ENCODE data around the gene PTPRE.

Gene PTPRE

DNA sequence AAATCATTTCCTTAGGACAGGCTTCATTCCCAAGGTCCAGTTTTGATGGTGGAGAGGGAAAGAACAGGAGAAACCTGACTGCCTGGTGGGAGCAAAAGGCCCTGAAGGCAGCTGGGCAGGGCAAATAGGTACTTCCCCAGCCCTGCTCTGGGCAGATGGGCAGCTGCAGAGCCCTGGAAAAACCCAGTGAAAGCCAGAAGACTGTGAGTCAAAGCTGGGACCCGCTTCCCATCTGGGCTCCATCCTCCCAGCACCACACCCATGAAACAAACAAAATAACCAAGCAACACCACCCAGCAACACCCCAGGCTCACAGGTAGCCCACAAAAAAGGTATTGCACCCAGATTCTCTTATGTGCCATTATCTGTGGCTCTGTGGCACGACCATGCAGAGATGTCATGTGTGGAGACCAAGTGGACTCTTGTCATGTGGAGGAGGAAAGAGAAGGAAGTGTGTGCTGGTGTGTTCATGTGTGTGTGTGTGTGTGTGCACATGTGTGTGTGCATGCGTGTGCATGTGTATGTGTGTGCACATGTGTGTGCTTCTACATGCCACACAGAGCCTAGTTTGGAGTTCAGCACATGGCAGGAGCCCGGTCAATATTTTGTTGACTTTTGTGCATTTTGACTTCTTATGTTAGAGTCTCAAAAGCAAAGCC, 24.0 kb upstream of the PTPRE start:
- DNase-seq (ENCODE audit: low read depth, low spot score): no peak
- no peak overlapping the region for H3K4me3 ChIP-seq (ENCODE audit: low read depth, low read length)
- in situ Hi-C loops (cut with HindIII; ENCODE audit: low sequenced_read_pairs): no loop called here
- no peak for TF ChIP-seq CTCF (IDR thresholded peaks at IDR 0.05; ENCODE audit: low read depth, low read length)

GRCh38 chr10:127883516-127883915, 23.4 kb upstream of the PTPRE start:
- in situ Hi-C loops (cut with HindIII; ENCODE audit: low sequenced_read_pairs): no loop called here
- no peak for TF ChIP-seq CTCF (IDR thresholded peaks at IDR 0.05; ENCODE audit: low read depth, low read length)
- no peak overlapping the region for H3K4me3 ChIP-seq (ENCODE audit: low read depth, low read length)
- DNase-seq (ENCODE audit: low read depth, low spot score): no peak

DNA sequence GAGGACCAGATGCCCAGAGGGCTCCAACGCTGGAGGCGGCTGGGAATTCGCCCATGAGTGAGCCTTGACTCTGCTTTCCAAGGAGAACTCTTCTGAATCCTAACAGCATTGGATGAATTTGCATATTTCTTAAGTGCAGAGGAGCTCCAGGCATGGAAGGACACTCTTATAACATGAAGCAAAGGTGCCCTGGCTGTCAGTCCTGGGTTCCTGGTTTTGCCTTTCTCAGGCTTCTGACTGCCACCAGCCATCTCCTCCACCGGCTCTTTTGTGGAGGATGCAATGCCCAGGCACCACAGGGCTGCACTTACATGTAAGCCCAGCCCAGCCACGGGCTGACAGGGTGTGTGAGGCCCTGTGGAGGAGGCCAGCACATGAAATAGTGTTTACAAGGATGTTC, 22.4 kb upstream of the PTPRE start:
- in situ Hi-C loops (cut with HindIII; ENCODE audit: low sequenced_read_pairs): no loop called here
- no peak for TF ChIP-seq CTCF (IDR thresholded peaks at IDR 0.05; ENCODE audit: low read depth, low read length)
- H3K4me3 ChIP-seq (ENCODE audit: low read depth, low read length): no peak overlapping the region
- DNase-seq (ENCODE audit: low read depth, low spot score): no peak

DNA sequence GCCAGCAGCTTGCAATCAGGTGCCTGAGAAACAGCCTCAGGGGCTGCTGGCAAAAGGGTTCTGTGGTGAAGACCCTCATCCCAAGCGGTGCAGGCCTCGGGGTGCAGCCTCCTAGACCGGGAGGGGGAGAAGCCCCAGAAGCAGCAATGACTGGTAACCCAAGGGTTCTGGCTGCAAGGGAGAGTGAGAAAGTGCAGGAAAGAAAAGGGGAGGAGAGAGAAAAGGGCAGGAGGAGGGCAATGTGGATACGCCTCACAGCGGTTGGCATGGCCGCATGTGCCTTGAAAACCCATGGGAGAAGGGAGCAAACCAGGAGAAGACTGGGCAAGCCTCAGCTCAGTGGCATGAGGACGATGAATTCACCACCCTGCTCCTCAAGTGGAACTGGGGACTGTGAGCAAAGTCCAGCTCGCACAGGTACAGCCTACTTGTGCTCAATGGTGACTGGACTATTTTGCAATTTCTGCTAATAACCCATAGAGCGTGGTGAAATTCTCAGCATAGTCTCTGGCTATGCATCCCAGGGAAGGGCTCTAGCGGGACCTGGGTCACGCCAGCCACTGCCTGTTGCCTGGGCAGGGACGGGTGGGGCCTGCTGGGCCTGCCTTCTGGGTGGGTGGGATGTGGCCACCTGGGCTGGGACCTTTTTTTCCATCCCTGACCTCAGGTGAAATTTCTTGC, 20.4 kb upstream of the PTPRE start:
- in situ Hi-C loops (cut with HindIII; ENCODE audit: low sequenced_read_pairs): no loop called here
- no peak for TF ChIP-seq CTCF (IDR thresholded peaks at IDR 0.05; ENCODE audit: low read depth, low read length)
- no peak for DNase-seq (ENCODE audit: low read depth, low spot score)
- no peak overlapping the region for H3K4me3 ChIP-seq (ENCODE audit: low read depth, low read length)

DNA sequence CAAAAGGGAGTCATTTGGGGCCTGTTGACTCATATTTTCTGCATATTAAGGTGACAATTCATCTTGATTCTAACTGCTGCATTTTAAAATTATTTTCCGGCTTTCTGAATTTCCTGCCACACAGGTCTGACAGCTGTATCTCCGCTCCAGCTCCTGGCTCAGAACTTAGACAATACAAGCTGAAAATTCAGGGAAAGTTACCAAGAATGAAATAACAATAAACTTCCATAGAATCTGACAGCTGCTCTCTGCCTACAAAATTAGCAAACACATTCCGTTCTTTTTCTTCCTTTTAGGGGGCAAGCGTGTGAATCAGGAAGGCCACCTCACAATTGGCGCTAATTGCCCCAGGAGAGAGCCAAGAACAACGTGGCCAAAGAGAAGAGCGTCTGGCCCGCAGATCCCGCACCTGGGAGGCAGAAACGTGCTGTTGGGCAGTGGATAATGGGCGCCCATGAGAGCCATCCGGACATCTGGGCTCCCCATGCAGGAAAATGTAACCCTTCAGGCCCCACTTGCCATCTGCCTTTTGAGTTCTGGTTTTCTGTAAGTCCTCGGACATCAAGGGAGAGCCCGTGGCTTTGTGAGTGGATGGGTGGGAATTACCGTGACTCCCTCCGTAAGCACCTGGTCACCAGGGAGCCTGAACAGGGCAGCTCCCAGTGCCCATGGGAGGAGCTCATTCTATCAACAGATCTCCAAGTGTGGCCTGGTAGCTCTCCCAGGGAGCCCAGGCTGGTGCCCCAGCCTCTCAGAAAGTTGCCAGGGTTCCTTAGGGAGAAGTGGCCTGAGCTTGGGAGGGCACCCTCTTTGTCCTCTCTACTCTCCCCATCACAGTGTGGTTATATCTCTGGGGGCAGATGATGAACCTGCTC, 19.1 kb upstream of the PTPRE start:
- in situ Hi-C loops (cut with HindIII; ENCODE audit: low sequenced_read_pairs): no loop called here
- TF ChIP-seq CTCF (IDR thresholded peaks at IDR 0.05; ENCODE audit: low read depth, low read length): no peak
- H3K4me3 ChIP-seq (ENCODE audit: low read depth, low read length): no peak overlapping the region
- no peak for DNase-seq (ENCODE audit: low read depth, low spot score)

DNA sequence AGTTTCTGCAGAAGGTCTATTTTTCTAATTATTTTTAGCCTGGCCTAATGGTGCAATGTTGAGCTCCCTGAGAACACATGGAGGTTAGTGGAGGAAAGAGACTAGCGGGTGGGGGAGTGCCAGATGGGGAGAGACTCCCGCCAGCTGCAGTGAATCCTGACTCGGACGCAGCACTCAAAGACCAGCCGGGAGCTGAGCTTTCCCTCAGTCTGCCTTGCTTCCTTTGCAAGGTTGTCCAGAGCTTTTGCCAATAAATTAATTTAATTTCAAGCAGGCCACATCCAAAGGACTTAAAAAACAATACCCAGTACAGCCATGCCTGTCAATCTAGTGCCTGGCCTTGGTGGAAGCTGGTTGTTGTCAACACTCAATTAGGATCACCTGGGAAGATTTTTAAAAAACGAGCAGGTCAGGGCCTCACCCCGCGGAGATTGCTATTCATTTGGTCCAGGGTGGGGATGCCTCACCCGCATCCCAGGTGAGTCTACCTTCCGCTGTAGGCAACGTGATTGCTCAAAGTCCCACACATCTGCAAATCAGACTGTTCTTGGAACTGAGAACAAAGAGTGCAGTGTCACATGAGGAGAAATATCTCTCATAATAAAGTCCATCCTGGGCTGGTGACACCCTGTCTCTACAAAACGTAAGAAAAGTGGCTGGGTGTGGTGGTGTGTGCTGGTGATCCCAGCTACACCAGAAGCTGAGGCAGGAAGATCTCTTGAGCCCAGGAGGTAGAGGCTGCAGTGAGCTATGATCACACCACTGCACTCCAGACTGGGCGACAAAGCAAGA, 18.2 kb upstream of the PTPRE start:
- DNase-seq (ENCODE audit: low read depth, low spot score): no peak
- in situ Hi-C loops (cut with HindIII; ENCODE audit: low sequenced_read_pairs): no loop called here
- TF ChIP-seq CTCF (IDR thresholded peaks at IDR 0.05; ENCODE audit: low read depth, low read length): no peak
- no peak overlapping the region for H3K4me3 ChIP-seq (ENCODE audit: low read depth, low read length)
